NCI-H345 (cell line): Measurements from ENCODE around the gene HADH.
"Not testable (repeated sequence)": the region's sequence is repeated elsewhere in the genome, so short reads cannot be mapped to it uniquely, and the experiment has no call there.

Experiments
- DNase-seq: peaks from one replicate; lab custom pipeline; 2025; lab: John Stamatoyannopoulos, UW

HADH gene

DNA sequence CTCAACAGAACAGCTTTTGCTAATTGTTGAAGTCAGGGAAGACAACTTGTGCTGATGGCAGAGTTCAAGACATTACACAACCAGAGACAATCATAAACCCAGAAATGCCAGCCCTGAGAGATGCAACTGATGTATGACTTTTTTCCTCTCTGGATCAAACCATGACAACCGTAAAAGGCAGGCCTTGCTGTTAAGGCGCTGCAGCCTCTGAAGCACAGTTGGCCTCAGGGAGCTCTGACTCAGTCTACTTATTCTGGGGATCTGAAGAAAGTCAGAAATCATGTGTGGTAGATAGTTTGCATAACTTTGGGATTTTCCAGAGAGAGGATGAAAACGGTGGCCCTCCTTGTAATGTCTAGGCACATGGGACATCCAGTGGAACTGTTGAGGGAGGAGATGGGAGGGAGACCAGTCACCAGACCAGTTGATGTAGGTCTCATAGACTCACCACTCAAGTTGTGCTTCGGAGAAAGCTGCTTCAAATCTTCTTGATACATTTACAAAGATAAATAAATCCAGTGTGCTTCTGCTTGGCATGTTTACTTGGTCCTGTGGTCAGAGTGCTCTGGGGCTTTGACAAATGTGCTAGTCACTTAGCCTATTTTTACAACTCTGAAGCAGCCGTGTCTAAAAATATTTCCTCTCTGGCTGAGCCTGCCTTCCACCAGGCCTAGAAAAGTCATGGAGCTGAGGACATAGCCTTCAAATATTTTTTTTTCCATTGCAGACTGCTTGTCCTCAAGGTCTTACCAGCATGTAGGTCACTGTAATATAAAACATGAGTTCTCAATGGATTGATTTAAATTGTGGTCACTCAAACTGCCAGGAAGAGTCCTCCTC, 7.5 kb downstream of the HADH start:
- no peak for DNase-seq

DNA sequence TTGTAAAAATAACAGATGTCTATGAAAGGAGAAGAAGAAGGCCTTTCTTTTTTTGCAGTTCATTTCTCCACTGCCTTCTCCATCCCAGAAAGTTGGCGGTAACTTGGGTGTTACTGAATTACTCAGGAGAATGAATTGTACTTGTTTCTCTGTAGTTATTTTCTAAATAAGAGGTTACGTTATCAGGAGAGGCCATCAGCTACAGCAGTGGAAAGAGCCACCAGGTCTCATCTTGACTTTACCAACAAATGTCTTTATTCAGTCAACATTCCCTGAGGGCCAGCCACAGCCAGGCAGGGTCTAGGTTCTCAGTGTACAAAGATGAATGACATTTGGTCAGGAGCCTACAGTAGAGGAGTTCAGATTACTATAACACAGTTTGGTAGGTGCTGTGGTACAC, 8.1 kb downstream of the HADH start:
- DNase-seq, result no peak

GRCh38 chr4:107999932-108000539, 10.3 kb downstream of the HADH start:
- no peak for DNase-seq

DNA sequence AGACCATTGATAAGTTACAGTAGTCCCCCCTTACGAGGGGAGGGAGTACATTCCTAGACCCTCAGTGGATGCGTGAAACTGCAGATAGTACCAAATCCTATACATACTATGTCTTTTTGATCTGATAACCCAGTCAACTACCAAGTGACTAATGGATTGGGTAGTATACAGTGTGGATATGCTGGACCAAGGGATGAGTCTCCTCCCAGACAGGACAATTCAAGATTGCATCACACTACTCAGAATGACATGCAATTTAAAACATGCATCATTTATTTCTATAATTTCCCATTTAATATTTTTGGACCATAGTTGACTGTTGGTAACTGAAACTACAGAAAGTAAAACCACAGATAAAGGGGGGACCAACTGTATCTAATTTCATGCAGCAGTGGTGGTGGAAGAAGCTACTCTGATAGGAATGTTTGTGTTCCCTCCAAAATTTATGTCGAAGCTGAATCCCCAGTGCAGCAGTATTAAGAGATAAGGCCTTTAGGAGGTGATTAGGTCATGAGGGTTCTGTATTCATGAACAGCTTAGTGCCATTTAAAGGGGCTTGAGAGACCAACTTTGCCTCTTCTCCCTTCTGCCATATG, 11.9 kb downstream of the HADH start:
- DNase-seq, result no peak

DNA sequence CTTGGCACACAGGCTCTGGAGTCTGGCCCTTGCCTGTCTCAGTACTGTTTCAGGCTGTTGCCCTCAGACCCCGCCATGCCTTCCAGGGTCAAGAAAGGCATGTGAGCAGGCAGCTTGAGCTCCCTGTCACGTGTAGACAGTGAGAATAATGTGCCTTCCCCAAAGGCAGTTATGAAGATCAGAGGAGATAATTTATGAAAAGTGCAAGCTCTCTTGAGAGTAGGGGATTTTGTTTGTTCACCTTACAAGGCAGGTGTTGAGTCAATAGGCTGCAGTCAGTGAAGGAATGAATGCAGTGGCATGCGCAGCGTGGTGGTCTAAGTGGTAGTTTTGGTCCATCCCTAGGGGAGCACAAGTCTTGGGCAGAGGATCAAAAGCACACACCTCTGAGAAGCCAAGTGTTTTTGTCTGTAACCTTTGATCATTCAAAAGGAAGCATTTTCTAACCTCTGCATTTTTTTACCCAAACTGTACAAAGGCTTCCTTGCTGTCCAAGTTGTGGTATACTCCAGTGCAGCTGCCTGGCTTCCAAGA, 14.4 kb downstream of the HADH start:
- no peak for DNase-seq

DNA sequence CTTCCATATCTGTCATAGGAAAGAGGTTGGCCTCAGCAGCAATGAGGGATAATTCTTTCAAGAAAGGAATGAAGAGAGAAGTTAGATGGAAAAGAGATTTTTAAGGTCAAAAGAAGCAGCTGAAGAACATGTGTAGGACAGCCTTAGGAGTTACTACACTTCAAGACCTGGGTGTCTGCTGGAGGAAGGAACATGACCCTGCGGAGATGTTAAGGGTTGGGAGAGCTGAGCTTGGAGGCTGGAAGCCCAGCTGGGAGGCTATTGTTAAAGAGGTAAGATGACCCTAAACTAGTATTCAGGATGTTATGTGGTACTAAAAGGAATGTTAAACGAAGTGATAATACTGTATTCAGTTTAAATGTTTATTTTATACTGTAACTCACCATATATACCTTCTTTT, 15.0 kb downstream of the HADH start:
- DNase-seq, result no peak

- no peak for DNase-seq
These were observed 16.1 kb downstream of the HADH start for GRCh38 chr4:108005807-108006206.

- no peak for DNase-seq
These were observed 16.7 kb downstream of the HADH start for GRCh38 chr4:108006361-108006760.

DNA sequence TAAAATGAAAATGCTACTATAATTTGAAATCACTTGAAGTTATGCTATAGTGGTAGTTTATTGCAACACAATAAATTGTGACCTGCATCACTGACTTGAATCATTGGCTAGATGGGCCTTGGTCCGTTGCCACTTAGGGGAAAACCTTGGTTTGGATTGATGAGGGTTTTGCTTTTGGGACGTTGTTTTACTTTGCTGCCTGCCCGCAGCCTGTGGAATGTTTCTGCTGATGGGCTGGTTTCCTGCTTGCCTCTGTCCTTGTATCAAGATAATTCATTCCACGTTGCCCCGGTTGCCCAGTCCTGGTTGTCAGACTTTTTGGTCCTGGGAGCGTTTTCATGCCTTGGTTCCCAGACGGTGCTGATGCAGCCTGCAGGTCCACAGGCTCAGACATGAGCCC, 18.3 kb downstream of the HADH start:
- DNase-seq, result no peak

DNA sequence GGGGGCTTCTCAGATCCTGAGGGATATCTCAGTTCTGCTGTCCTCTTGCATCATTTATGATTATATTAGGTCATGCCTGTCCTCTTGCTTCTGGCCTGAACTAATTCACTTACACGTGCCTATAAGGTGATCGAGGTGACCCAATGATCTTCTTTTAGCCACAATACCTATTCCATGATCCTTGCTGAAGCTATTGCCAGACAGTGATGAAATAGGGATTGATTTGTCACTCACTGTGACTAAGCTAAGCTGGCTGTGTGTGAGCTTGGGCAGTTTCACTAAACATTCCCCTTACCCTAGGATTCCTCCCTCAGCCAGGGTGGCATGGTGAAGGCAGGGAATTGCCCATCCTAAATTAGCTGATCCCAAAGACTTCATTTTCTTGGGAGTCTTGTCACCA, 19.0 kb downstream of the HADH start:
- no peak for DNase-seq

DNA sequence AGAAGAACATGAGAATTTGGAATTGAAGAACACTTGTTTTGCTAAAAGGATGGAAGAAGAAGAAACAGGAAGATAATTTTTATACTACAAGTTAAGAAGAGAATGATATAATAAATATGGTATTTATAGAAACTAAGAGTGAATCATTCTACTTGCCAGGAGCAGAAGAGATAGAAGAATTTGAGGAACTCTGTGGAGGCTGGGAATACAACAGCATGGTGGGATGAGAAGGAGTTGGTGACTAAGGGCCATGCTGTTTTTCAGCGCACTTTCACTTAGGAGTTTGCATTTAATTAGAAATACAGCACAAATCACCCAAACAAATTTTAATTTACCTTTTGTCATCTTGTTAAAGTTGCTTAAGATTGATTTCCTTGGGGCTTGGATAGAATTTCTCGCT, 20.5 kb downstream of the HADH start:
- no peak for DNase-seq

- DNase-seq, result not testable (repeated sequence)
These were observed 22.7 kb downstream of the HADH start for GRCh38 chr4:108012382-108012781.

DNA sequence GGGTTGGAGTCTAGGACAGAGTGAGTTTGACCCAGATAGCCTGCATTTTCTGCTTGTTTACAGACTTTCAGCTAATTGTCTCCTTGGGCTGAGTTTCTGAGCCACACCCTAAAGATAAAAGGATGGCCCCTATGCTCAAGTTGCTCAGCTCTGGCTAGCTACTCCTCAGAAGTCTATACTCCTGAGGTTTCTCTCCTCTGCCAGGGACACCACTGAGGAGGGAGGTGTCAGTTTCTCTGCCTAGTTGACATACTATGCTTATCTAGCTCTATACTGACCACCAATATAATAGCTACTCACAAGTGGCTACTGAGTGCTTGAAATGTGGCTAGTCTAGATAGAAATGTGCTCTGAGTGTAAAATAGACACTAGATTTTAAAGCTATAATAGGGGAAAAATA, 23.6 kb downstream of the HADH start:
- DNase-seq, result no peak

- DNase-seq, result no peak
These were observed 24.3 kb downstream of the HADH start for GRCh38 chr4:108013955-108014354.

GRCh38 chr4:108018040-108018883, 28.6 kb downstream of the HADH start:
- DNase-seq, result peak; percentile 62

DNA sequence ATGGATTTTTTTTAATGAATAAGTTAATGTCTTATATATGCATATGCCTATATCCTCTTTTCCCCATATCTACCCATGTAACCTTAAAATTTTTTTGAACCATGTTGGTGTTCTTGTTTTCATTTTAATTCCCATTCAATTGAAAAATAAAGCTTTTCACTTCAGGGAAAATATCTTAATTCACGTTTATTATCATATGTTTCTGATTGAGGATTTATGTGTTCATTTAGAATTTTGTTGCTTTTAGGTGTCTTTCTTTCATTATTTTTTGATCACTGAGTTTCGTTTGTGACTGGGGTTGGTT, 29.1 kb downstream of the HADH start:
- DNase-seq, result no peak

DNA sequence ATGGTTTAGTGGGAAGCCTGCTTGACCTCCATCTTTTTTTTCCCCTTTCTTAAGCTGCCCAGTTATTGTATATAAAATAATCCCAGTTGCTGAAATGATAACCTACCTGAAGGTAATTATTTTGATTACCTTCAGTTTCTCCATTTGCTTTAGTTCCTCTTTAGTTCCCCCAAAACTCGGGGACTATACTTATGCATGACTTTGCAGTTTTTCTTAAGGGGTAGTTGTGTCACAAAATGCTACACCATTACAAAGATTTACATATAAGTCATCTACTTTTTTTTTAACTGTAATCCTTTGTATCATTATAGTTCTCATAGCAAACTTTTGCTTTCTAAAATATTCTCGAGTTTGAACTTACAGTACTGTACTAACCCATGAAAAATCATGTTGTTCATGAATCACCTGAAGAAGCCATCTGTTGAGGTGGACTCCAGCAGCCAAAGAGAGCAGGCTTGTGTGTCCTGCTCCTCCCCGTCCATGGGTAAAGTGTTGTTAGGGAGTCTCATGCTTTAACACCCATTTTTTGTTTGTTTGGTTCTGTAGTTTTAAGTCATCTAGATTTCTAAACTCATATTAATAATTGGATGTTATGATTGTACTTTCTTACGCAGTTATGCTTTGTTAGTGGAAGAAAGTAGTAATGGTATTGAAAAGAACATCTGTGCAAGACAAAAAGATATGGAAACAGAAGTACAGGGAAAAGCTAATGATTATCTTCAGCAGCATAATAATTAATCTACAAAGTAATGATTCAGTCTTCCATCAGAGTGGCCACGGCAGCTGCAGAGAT, 34.6 kb downstream of the HADH start:
- DNase-seq, result no peak

- no peak for DNase-seq
These were observed 35.1 kb downstream of the HADH start for GRCh38 chr4:108024878-108025165.

DNA sequence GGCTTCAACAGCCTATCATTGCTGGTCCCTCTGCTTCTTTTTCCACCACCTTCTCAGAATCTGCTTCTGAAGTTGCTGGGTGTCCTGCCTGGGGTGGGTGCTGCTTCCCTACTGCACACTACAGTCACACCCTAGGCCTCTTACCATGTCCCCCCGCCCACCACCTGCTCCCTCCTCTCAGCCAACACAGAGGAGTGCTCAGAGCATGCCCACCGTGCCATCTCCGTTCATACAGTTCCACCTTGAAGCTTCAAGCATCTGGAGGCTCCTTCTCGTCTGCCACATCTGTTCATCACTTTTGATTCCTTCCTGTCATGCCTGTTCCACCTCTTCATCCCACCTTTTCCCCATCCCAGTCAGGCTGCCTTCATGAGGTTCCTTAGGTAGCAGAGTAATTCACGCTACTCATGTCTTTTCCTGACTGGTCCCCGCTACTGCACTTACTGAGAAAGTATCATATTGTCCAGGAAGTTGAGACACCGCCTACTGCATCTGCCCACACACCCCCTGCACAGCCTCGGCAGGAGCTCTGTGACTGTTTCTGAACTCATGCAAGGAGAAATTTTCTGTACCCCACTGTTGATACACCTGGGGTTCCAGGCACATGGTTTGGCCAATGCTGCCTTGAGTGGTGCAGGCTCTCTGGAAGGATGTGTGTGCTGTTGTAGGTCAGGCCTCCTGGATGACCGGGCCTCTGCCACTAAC, 39.5 kb downstream of the HADH start:
- DNase-seq, result no peak

DNA sequence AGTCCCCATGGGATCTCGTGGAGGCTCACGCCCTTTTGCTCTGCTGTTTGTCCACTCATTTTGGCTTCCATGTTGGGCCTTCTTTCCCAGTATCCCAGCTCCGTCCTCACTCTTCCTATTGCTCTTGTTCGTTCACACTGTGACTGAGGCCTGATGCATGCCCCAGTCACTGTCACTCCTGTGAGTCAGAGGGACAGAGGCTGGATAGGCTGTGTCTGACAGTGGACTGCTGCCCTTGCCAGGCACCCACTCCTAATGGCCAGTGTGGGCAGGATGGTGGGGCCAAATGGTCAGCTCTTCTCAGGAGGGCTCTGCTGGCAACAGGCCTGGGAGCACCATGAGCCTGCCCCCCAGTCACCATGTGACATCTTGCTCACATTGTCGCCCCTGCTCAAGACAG, 40.0 kb downstream of the HADH start:
- DNase-seq, result no peak

- peak; percentile 33 for DNase-seq
These were observed 40.6 kb downstream of the HADH start for GRCh38 chr4:108030332-108030731.
